OCI-LY1 (cell line): Measurements from ENCODE around the gene SLC25A21.

Experiments used
- CTCF ChIP-seq: fragments of 200-600 bp; sonication (generic), shearing (Covaris generic); IDR thresholded peaks from 2 replicates; pipeline ENCODE4 v1.5.1; 2017; ENCODE audit warnings: mild to moderate bottlenecking, antibody characterized with exemption, low read length, moderate library complexity, mixed read lengths
- EZH2 ChIP-seq: fragments of 200-600 bp; sonication (generic), shearing (Covaris generic); IDR thresholded peaks from 2 replicates; pipeline ENCODE4 v1.8.0; 2017; ENCODE audit warnings: borderline replicate concordance, mixed run types, mild to moderate bottlenecking, antibody characterized with exemption, low read length, moderate library complexity, mixed read lengths

- TF ChIP-seq CTCF (no peak), EZH2 (no peak)
Measured at GRCh38 chr14:37091651-37092050, 80.8 kb downstream of the SLC25A21 start.
